Activated CD4-positive, CD25-positive, alpha-beta regulatory T cell treated with anti-CD3 and anti-CD28 coated beads, Interleukin-2, amount 50 U/mL, for 72 hours (primary cell): ENCODE measurements around the gene PCDHA6.
"Not testable (repeated sequence)": the region's sequence is repeated elsewhere in the genome, so short reads cannot be mapped to it uniquely, and the experiment has no call there.

ENCODE experiments used
- DNase-seq: peaks from one replicate; pipeline ENCODE4 v3.0.0; 2021

PCDHA6 gene

GRCh38 chr5:140821375-140822280 lies 6.1 kb upstream of the PCDHA6 start, which contains the start of gene PCDHA5:
Gene PCDHA5 (plus strand): TSS chr5:140821613.
- DNase-seq, result no peak

- no peak for DNase-seq
These were observed 5.5 kb upstream of the PCDHA6 start for GRCh38 chr5:140822281-140822629.

GRCh38 chr5:140822969-140823368 lies 4.8 kb upstream of the PCDHA6 start:
- DNase-seq, result not testable (repeated sequence)

- no peak for DNase-seq
These were observed 4.3 kb upstream of the PCDHA6 start for GRCh38 chr5:140823475-140823874.

- no peak for DNase-seq
These were observed 590 bp downstream of the PCDHA6 start for GRCh38 chr5:140828362-140828737.

- DNase-seq, result not testable (repeated sequence)
These were observed 2.0 kb downstream of the PCDHA6 start for GRCh38 chr5:140829511-140830501.

- DNase-seq, result no peak
These were observed 6.2 kb downstream of the PCDHA6 start, which contains the start of gene PCDHA7 for GRCh38 chr5:140833993-140834392. Gene PCDHA7 (plus strand): TSS chr5:140834269. CDS start chr5:140834384, 115 bp downstream.

- DNase-seq, result not testable (repeated sequence)
These were observed 6.8 kb downstream of the PCDHA6 start for GRCh38 chr5:140834439-140835008.

GRCh38 chr5:140835622-140836510 lies 8.1 kb downstream of the PCDHA6 start:
- DNase-seq, result no peak

- DNase-seq, result no peak
These were observed 13.5 kb downstream of the PCDHA6 start, which contains the start of gene PCDHA8 for GRCh38 chr5:140840978-140841962. Gene PCDHA8 (plus strand): TSS chr5:140841187. CDS start chr5:140841322, 135 bp downstream.

GRCh38 chr5:140842798-140843733 lies 15.3 kb downstream of the PCDHA6 start:
- no peak for DNase-seq

GRCh38 chr5:140848139-140849102 lies 20.7 kb downstream of the PCDHA6 start, which contains the start of gene PCDHA9:
Gene PCDHA9 (plus strand): TSS chr5:140848382. CDS start chr5:140848496, 114 bp downstream.
- not testable (repeated sequence) for DNase-seq

- not testable (repeated sequence) for DNase-seq
These were observed 22.3 kb downstream of the PCDHA6 start for GRCh38 chr5:140849831-140850634.

GRCh38 chr5:140855772-140856674 lies 28.3 kb downstream of the PCDHA6 start, which contains the start of gene PCDHA10:
Gene PCDHA10 (plus strand): TSS chr5:140855897. CDS start chr5:140856049, 152 bp downstream.
- no peak for DNase-seq

GRCh38 chr5:140857177-140857986 lies 29.6 kb downstream of the PCDHA6 start:
- DNase-seq, result no peak
